GM18870 (cell line): Measurements from ENCODE around the gene PRDM16.

ENCODE experiments used
- ATAC-seq: cut with Tn5 transposase; IDR thresholded peaks from one replicate; pipeline ENCODE4 v1.9.1; 2021; ENCODE audit warnings: moderate library complexity; ENCODE audit not compliant: unreplicated experiment

The PRDM16 gene

DNA sequence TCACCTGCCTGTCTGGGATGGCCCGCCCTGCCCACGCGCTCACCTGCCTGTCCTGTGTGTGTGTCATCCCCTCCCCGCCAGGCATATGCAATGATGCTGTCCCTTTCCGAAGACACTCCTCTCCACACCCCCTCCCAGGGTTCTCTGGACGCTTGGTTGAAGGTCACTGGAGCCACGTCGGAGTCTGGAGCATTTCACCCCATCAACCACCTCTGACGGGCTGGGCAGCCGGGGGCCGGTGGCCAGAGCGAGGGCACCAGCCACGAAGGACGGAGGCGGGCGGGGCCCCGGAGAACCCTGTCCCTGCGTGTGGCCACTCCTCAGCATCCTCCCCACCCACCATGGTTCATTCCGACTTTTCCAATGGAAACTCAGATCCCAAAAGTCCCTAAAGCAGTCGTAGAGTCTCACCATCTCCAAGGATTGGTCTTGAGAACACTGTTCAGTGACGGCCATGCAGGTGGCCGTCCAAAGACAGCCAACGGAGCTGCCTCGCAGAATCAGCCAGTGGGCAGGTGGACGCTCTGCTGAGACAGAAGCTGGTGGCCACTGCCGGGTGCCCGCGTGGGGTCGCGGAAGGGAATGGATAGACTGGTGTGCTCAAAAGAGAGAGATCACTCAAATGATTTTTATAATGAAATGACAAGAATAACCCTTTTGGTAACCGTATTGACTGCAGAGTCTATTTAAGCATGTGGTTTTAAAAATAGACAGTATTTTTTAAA is 364.8 kb downstream of the PRDM16 start:
- ATAC-seq, result no peak

GRCh38 chr1:3434406-3435110 is 365.6 kb downstream of the PRDM16 start:
- ATAC-seq, result no peak

GRCh38 chr1:3435666-3436065 is 366.7 kb downstream of the PRDM16 start:
- ATAC-seq, result no peak

- ATAC-seq, result no peak
Measured at GRCh38 chr1:3436451-3436850, 367.4 kb downstream of the PRDM16 start.

DNA sequence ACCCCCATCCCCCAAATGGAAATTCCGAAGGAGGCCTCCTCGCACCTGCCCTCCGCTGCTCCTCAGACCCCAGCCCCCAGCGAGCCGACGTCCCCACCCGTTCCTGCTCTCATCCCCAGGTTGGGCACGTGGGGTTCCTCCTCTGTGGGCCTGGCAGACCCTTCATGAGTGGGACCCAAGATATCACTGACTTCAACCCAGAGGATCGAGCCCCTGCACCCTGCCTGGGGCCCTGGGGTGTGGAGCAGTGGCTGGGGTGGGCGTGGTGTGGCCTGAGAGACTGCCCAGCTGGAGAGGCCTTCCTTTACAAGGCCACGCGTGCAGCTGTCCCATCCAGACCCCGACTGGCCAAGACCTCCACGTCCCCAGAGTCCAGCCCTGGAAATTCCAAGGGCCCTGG is 367.9 kb downstream of the PRDM16 start:
- ATAC-seq, result no peak

- no peak for ATAC-seq
Measured at GRCh38 chr1:3438661-3439180, 369.7 kb downstream of the PRDM16 start.

DNA sequence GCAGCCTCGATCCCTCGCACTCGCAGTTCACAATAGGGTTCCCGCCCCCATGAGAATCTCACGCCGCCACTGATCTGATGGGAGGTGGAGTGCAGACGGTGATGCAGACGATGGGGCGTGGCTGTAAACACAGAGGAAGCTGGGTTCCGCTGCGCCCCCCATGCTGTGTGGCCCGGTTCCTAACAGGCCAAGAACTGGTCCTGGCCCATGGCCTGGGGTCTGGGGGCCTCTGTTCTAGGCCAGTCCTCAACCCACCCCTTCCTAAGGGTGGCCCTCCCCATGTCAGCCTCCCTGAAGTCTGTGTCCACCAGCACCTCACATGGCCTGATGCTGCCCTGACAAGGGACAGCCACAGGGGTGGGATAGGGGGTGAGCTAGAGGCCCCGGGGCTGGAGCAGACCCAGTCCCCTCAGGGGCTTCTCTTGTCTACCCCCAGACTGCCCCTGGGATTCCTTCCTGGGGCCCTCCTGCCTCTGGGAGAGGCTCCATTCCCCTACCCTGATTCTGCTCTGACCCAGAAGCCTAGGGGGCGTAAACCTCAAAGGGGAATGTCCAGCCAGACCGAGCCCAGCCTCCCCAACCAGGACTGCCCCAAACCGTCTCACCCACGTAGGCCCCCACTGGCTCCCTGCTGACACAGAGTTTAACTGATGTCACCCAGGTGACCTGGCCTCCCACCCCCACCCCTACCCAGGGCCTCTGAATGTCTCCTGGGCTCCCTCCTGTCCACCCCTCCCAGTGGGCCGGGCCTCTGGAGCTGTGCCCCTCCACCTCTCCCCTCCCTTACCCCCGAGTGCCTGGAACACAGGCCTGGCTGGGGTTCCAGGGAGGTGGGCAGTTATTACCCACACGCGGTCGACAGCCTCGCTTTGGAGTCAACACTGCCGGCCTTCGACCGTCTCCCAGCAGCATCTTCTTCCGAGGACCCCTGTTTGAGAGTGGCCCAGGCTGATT is 370.6 kb downstream of the PRDM16 start:
- ATAC-seq, result no peak

GRCh38 chr1:3440300-3440681 is 371.3 kb downstream of the PRDM16 start:
- no peak for ATAC-seq

DNA sequence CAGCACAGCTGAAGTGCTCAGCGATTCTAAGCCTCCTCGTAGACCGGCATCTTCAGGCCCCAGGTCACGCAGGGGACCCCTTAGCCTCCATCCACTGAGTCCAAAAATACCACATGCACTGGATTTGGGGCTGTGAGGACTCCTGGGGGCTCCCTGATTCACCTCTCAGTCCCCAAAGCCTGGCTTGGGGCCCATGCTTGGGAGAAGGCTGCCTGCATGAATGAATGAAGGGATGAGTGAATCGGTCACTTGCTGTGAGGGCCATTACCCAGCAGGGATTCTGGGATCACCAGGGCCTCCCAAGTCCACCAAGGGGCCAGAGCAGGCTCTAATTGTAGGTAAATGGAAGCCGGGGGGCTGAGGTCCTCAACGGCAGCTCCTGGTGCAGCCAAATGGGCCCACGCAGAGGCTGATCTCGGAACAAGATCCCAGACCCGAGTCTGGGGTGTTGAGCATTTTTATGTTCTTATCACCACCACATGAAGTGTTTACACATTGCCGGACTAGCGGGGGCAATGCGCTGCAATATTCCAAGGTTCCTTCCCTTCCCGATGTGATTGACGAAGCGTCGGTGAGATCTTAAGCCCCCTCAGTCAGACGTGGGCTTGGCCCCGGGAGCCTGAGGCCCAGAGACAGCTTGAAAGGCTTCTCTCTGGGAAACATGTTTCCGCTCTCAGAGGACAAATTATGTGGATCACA is 371.9 kb downstream of the PRDM16 start:
- ATAC-seq, result no peak

DNA sequence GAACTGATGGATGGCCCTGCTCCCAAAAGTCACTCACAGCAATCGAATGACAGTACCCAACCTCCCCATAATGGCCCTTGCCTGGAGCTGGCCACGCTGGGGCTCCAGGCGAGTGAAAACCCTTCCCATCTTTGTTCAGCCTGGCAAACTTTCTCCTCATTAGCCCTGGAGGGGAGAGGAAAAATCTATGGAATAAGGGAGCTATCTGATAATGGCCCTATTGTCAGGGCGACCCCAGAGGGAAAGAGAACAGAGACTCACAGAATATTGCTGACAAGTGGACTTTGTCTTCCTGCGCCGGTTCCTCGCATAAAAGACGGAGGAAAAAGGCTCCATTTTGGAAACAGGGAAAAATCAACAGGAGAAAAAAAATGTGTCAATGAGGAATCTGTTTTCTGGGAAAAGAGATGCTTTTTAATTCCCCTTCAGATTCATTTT is 372.4 kb downstream of the PRDM16 start:
- no peak for ATAC-seq

GRCh38 chr1:3441880-3442279 is 372.9 kb downstream of the PRDM16 start:
- ATAC-seq, result no peak

DNA sequence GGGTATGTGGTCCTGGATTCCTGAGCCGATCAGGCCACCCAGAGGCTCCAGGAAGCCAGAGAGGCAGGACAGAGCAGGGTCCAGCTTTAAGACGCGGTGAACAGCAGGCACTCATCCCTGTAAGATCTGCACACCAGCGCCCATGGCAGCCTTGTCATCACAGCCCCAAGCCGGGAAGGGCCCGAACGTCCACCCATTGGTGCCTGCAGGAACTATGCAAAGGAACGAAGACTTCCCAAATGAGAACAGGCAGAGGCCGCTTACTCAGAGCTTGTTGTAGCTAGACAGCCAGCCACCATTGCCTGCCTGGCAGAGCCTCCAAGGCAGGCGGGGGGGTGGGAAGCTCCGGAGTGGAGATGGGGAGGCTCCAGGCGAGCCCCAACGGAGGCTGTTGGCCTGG is 373.3 kb downstream of the PRDM16 start:
- no peak for ATAC-seq

DNA sequence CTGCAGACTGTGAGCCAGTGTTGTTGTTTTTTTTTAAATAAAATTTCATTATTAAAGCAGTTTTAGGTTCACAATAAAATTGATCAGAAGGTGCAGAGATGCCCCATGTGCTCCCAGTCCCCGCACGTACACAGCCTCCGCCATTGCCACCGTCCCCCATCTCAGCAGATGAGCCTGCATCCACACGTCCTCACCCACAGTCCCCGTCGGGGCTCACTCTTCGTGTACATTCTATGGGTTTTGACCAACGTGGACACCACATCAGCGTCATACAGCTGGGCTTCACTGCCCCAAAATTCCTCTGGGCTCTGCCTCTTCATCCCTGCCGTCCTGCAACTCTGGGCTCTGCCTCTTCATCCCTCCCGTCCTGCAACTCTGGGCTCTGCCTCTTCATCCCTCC is 373.9 kb downstream of the PRDM16 start:
- no peak for ATAC-seq

DNA sequence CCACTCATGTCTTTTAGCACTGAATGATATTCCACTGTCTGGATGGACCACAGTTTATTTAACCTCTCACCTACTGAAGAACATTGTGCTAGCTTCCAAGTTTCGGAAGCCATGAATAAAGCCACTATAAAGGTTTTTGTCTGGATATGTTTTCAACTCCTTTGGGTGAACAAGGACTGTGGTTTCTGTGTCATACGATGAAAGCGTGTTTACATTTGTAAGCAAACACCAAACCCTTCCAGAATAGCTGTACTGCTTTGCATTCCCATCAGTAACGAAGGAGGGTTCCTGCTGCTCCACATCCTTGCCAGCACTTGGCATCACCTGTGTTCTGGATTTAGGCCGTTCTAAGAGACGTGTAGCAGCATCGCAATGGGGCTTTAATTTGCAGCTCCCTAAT is 374.8 kb downstream of the PRDM16 start:
- ATAC-seq, result no peak

- ATAC-seq, result no peak
Measured at GRCh38 chr1:3444298-3444697, 375.3 kb downstream of the PRDM16 start.

DNA sequence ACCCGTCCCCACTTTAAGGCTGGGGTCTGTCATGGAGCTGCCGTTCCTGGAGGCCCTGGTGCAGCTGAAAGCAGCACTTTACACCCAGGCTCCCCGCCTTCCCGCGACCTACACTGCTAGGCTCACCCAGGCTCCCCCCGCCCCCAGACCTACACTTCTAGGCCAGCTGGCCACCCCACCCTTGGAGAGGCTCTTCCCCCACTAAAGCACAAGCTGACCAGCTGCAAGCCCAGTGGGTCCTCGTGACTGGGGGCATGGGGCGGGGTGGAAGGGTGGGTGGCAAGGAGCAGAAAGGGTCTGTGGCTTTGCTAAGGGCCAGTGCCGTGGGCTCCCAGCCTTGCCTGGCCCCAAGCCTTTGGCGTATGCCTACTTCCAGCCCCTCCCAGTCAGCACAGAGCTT is 375.7 kb downstream of the PRDM16 start:
- no peak for ATAC-seq

- no peak for ATAC-seq
Measured at GRCh38 chr1:3450202-3450863, 381.3 kb downstream of the PRDM16 start.

DNA sequence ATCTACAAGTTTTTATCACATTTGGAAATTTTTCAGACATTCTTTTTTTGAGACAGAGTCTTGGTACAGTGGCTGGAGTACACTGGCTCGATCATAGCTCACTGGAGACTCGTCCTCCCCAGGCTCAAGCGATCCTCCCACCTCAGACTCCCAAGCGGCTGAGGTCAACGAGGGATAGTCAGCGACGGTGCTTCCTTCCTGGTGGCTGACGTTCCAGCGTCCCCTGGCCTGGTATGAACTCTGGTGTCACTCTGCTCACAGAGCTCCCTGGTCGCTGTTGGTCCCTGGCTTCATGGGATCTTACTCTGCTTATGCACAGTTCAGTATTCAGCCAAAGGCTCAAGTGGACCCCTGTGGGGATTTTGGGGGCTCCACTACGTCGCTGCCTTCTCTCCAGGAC is 382.0 kb downstream of the PRDM16 start:
- ATAC-seq, result no peak

- no peak for ATAC-seq
Measured at GRCh38 chr1:3451994-3452865, 383.2 kb downstream of the PRDM16 start.
